Body of pancreas (tissue), 4 donors: ENCODE results near the gene MINDY2.

ENCODE experiments used
- POLR2A ChIP-seq, 3 donors: fragments of 450-650 bp; IDR thresholded peaks; one replicate each; pipeline ENCODE4 v1.6.1; 2016; ENCODE audit warnings: antibody characterized with exemption in 3 of 3, mild to moderate bottlenecking in 2 of 3
- TF ChIP-seq, protein P1 (sequence below), 7 experiments: fragments of 450-650 bp in 4 of 7; fragments of 200-600 bp in 3 of 7; sonication (generic) in 3 of 7; IDR thresholded peaks; one replicate each; pipeline ENCODE4 v1.5.1; 2016 to 2019; ENCODE audit warnings: antibody characterized with exemption in 7 of 7

DNA sequence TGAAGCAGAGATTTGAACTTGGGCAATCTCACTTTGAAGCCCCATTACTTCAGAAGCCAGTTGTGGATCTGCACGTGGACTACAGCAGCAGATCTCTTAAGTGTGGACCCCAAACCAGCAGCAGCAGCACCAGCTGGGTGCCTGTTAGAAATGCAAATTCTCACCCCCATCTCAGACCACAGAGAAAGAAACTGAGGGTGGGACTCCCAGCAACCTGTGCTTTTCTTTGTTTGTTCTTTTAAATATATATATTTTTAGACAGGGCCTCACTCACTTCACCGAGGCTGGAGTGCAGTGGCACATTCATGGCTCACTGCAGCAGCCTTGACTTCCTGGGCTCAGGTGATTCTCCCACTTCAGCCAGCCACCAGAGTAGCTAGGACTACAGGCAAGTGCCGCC, 109.2 kb downstream of the MINDY2 start:
- TF ChIP-seq POLR2A (IDR thresholded peaks at IDR 0.05), result no peak
- TF ChIP-seq, protein P1, sequence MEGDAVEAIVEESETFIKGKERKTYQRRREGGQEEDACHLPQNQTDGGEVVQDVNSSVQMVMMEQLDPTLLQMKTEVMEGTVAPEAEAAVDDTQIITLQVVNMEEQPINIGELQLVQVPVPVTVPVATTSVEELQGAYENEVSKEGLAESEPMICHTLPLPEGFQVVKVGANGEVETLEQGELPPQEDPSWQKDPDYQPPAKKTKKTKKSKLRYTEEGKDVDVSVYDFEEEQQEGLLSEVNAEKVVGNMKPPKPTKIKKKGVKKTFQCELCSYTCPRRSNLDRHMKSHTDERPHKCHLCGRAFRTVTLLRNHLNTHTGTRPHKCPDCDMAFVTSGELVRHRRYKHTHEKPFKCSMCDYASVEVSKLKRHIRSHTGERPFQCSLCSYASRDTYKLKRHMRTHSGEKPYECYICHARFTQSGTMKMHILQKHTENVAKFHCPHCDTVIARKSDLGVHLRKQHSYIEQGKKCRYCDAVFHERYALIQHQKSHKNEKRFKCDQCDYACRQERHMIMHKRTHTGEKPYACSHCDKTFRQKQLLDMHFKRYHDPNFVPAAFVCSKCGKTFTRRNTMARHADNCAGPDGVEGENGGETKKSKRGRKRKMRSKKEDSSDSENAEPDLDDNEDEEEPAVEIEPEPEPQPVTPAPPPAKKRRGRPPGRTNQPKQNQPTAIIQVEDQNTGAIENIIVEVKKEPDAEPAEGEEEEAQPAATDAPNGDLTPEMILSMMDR (IDR thresholded peaks at IDR 0.05), result no peak
